Fibroblast of lung (primary cell): ENCODE measurements around the gene KIF26B. TPM values are rescaled to one million over a fixed set of nuclear protein-coding genes. Genes with fewer than 3 reads are reported as not detected.

Source experiments
- DNase-seq, 2 donors: peaks; one replicate each; pipeline versions ENCODE4 v3.0.0 to v3.0.0-alpha.2; 2010; ENCODE audit warnings: low read depth in 2 of 2
- H2AFZ ChIP-seq: 2 replicates; pipeline ENCODE4 v1.5.1; 2012; ENCODE audit warnings: low read length, control low read depth, inconsistent platforms
- H3K27ac ChIP-seq: 2 replicates; pipeline ENCODE4 v1.5.1; 2011; ENCODE audit warnings: low read length, control low read depth; ENCODE audit not compliant: insufficient read depth
- H3K27me3 ChIP-seq: 2 replicates; pipeline ENCODE4 v1.5.1; 2011; ENCODE audit warnings: mild to moderate bottlenecking, low read length; ENCODE audit not compliant: control insufficient read depth, insufficient read depth
- H3K36me3 ChIP-seq: 2 replicates; pipeline ENCODE4 v1.5.1; 2011; ENCODE audit warnings: low read length; ENCODE audit not compliant: control insufficient read depth, insufficient read depth
- H3K4me1 ChIP-seq: 2 replicates; pipeline ENCODE4 v1.5.1; 2011; ENCODE audit warnings: low read length; ENCODE audit not compliant: control insufficient read depth, insufficient read depth; ENCODE audit errors: extremely low read depth
- H3K4me2 ChIP-seq: 2 replicates; pipeline ENCODE4 v1.5.1; 2011; ENCODE audit warnings: low read length, control low read depth; ENCODE audit not compliant: insufficient read depth; ENCODE audit errors: extremely low read depth
- H3K4me3 ChIP-seq, 4 experiments: fragments of 200-600 bp in 1 of 4; sonication (generic) in 1 of 4; replicated peaks in 1 of 4; 2 replicates each; pipeline ENCODE4 v1.5.1; 2011 to 2016; ENCODE audit warnings: low read length in 4 of 4, low read depth in 3 of 4, mild to moderate bottlenecking in 3 of 4, control low read depth in 2 of 4, inconsistent platforms in 1 of 4, mixed read lengths in 1 of 4; ENCODE audit not compliant: insufficient read depth in 1 of 4; ENCODE audit errors: control extremely low read depth in 1 of 4
- H3K79me2 ChIP-seq: 2 replicates; pipeline ENCODE4 v1.5.1; 2012; ENCODE audit warnings: mild to moderate bottlenecking, low read length, inconsistent platforms; ENCODE audit not compliant: control insufficient read depth, insufficient read depth
- H3K9ac ChIP-seq: 2 replicates; pipeline ENCODE4 v1.5.1; 2011; ENCODE audit warnings: mild to moderate bottlenecking, low read length, control low read depth; ENCODE audit not compliant: insufficient read depth
- H3K9me3 ChIP-seq: 2 replicates; pipeline ENCODE4 v1.5.1; 2012; ENCODE audit warnings: low read depth, low read length; ENCODE audit not compliant: control insufficient read depth, insufficient read depth
- H4K20me1 ChIP-seq: 2 replicates; pipeline ENCODE4 v1.5.1; 2011; ENCODE audit warnings: low read length; ENCODE audit not compliant: control insufficient read depth, insufficient read depth; ENCODE audit errors: extremely low read depth
- EZH2 ChIP-seq: IDR thresholded peaks from 2 replicates; pipeline ENCODE4 v1.5.1; 2012; ENCODE audit warnings: low read length, control low read depth, mild to moderate bottlenecking; ENCODE audit errors: missing control alignments
- polyA plus RNA-seq, 2 donors: library from polyadenylated mRNA; depleted of rRNA in 1 of 2; stranded (reverse) in 1 of 2; unstranded in 1 of 2; fragments of >200 nt; gene quantifications; 2 replicates each; pipeline ENCODE4 v1.2.1, GENCODE V29; 2011 to 2012; ENCODE audit warnings: missing spikeins in 1 of 2
- total RNA-seq: library from RNA; depleted of rRNA; stranded (reverse); fragments of >200 nt; gene quantifications from 2 replicates; pipeline ENCODE4 v1.2.1, GENCODE V29; 2014
- TF ChIP-seq, protein P1 (sequence below), 2 donors: IDR thresholded peaks in 1 of 2; conservative IDR thresholded peaks in 1 of 2; 1 replicate in 1 of 2; 2 replicates in 1 of 2; pipeline ENCODE4 v1.5.1; 2011 to 2012; ENCODE audit warnings: low read length in 2 of 2, control low read depth in 1 of 2, inconsistent platforms in 1 of 2, low read depth in 1 of 2, mild to moderate bottlenecking in 1 of 2

Gene KIF26B
- total and polyA plus RNA-seq, 2 donors (not counting 1 experiment from before 2014, with no cell fraction given) = 5.3 to 6.1 TPM

DNA sequence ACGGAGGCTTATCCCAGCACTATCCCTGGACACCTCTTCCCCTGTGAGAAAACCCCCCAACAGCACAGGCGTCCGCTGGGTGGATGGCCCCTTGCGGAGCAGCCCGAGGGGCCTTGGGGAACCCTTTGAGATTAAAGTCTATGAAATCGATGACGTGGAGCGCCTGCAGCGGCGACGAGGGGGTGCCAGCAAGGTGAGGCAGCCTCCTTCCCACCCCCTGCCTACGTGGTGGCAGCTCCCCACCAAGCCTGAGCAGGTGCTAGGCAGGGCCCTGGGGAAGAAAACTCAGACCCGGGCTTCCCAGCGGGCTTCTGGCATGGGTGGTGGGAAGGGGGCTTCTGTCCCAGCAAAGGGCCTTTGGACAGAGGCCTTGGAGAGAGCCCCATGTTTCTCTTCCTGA lies 543.3 kb downstream of the KIF26B start:
- H3K27me3 ChIP-seq = no peaks in the 10 kb centered on the region
- no peaks in the 10 kb centered on the region for H3K36me3 ChIP-seq
- DNase-seq = no peak
- H4K20me1 ChIP-seq = no peaks in the 10 kb centered on the region
- no peaks in the 10 kb centered on the region for H3K79me2 ChIP-seq
- no peak for TF ChIP-seq EZH2
- TF ChIP-seq, protein P1, sequence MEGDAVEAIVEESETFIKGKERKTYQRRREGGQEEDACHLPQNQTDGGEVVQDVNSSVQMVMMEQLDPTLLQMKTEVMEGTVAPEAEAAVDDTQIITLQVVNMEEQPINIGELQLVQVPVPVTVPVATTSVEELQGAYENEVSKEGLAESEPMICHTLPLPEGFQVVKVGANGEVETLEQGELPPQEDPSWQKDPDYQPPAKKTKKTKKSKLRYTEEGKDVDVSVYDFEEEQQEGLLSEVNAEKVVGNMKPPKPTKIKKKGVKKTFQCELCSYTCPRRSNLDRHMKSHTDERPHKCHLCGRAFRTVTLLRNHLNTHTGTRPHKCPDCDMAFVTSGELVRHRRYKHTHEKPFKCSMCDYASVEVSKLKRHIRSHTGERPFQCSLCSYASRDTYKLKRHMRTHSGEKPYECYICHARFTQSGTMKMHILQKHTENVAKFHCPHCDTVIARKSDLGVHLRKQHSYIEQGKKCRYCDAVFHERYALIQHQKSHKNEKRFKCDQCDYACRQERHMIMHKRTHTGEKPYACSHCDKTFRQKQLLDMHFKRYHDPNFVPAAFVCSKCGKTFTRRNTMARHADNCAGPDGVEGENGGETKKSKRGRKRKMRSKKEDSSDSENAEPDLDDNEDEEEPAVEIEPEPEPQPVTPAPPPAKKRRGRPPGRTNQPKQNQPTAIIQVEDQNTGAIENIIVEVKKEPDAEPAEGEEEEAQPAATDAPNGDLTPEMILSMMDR (conservative IDR thresholded peaks at IDR 0.05 in 1 of 2, IDR thresholded peaks at IDR 0.05 in 1 of 2; ENCODE audit: low read depth in 1 of 2, low read length in 2 of 2) = no peak
- H3K9me3 ChIP-seq = no peaks in the 10 kb centered on the region
- H3K9ac ChIP-seq = no peak overlapping the region
- no peak overlapping the region for H3K4me2 ChIP-seq
- no peak overlapping the region for H3K4me3 ChIP-seq
- no peak overlapping the region for H3K27ac ChIP-seq
- no peaks in the 10 kb centered on the region for H3K4me1 ChIP-seq
- no peak overlapping the region for H2AFZ ChIP-seq

DNA sequence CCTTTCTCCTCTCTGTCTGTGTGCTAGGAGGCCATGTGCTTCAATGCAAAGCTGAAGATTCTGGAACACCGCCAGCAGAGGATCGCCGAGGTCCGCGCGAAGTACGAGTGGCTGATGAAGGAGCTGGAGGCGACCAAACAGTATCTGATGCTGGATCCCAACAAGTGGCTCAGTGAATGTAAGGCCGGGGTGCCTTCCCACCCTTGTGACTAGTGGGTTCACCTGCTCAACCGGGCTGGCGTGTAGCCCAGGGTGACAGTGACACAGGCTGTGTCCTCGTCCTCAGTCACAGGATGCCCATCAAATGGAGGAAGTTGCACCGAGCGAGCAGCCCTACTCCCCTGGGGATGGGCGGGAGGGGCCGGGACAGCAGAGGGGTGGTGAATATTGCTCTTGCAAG lies 544.1 kb downstream of the KIF26B start:
- TF ChIP-seq, protein P1 (conservative IDR thresholded peaks at IDR 0.05 in 1 of 2, IDR thresholded peaks at IDR 0.05 in 1 of 2; ENCODE audit: low read depth in 1 of 2, low read length in 2 of 2) = no peak
- no peak for TF ChIP-seq EZH2
- no peak overlapping the region for H2AFZ ChIP-seq

DNA sequence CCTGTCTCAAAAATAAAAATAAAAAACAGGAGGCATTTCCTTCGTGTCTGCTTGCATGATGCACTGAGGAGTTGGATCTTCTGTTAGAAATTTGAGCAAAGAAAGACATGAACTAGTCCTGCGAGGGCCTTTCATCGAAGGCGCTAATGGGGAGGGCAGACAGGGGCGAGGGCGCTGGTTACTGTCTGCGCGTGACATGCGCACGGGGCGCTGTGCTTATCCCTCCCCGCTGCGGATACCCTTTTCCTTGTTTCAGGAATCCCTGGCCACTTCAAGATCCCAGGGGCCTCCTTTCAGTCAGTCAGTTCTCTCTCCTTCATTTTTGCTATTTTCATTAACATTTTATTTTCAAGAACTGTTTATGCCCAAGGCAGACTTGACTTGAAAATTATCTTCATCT lies 545.8 kb downstream of the KIF26B start:
- no peak overlapping the region for H3K9ac ChIP-seq
- no peak overlapping the region for H2AFZ ChIP-seq
- no peak overlapping the region for H3K27ac ChIP-seq
- TF ChIP-seq, protein P1 (conservative IDR thresholded peaks at IDR 0.05 in 1 of 2, IDR thresholded peaks at IDR 0.05 in 1 of 2; ENCODE audit: low read depth in 1 of 2, low read length in 2 of 2) = no peak
- TF ChIP-seq EZH2 = no peak
- no peak overlapping the region for H3K4me2 ChIP-seq
- H3K9me3 ChIP-seq = no peaks in the 10 kb centered on the region
- no peak for DNase-seq
- no peaks in the 10 kb centered on the region for H3K27me3 ChIP-seq
- no peaks in the 10 kb centered on the region for H3K36me3 ChIP-seq
- no peaks in the 10 kb centered on the region for H3K79me2 ChIP-seq
- H4K20me1 ChIP-seq = no peaks in the 10 kb centered on the region
- peaks cover 3% of the 10 kb centered on the region for H3K4me1 ChIP-seq
- no peak overlapping the region for H3K4me3 ChIP-seq

More for the DNA sequence above, 544.1 kb downstream of the KIF26B start:
- no peak for DNase-seq
- Histone ChIP-seq H4K20me1 (no peaks in the 10 kb centered on the region), H3K79me2 (no peaks in the 10 kb centered on the region), H3K4me1 (no peaks in the 10 kb centered on the region), H3K9me3 (no peaks in the 10 kb centered on the region), H3K4me3 (no peak overlapping the region), H3K36me3 (no peaks in the 10 kb centered on the region), H3K9ac (no peak overlapping the region), H3K27ac (no peak overlapping the region), H3K27me3 (no peaks in the 10 kb centered on the region), H3K4me2 (no peak overlapping the region)
